ENCODE data around the gene USP40. TPM values are rescaled to one million over a fixed set of nuclear protein-coding genes. Genes with fewer than 3 reads are reported as not detected.

Gene USP40
- total and polyA plus RNA-seq, 2 of the 8 experiments (the other 6 are each of a cell fraction or from before 2014, with no cell fraction given) = 12.0 to 15.7 TPM

DNA sequence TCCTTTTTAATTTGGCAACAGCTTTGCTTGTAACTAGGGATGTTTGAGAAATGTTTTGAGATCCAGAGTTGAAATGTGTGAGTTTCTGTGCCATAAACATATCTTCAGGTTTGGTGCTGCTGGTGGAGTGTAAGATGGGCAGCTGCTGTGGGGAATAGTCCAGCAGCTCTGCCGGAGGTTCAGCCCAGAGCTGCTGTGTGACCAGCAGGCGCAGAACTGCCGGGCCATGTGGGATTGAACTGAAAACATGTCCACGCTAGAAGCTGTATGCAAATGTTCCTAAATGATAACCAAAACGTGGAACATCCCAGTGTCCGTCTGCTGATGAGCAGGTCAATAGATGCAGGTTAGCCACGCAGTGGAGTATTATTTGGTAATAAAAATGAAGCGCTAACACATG is 112.7 kb downstream of the USP40 start:
- H2AK5ac ChIP-seq (ENCODE audit: low read depth, low read length) = no peak overlapping the region
- no peak overlapping the region for H4K8ac ChIP-seq (ENCODE audit: extremely low read depth, insufficient read depth, low read length)
- no peak overlapping the region for H3K14ac ChIP-seq (ENCODE audit: insufficient read length)
- no peaks in the 10 kb centered on the region for H3K27me3 ChIP-seq (replicated peaks in 1 of 4; ENCODE audit: control insufficient read depth in 3 of 4, extremely low read depth in 1 of 4, insufficient read depth in 3 of 4, low read length in 3 of 4)
- 95% methylated on average over 8 of the region's 8 CpGs; no CpG with 5 or more reads in 1 of the 2 experiments for WGBS, 2 experiments (ENCODE audit: extremely low coverage in 1 of 2, insufficient coverage in 1 of 2, insufficient read length in 1 of 2, insufficient replicate concordance in 2 of 2, low coverage in 1 of 2, low lambda C conversion rate in 2 of 2, missing lambda C conversion rate in 1 of 2)
- no peak overlapping the region for H4K5ac ChIP-seq (ENCODE audit: insufficient read length, low read depth, low read length)
- H3K9ac ChIP-seq (replicated peaks in 1 of 4; ENCODE audit: extremely low read depth in 1 of 4, low read depth in 3 of 4, low read length in 3 of 4) = no peak overlapping the region
- H3K36me3 ChIP-seq (ENCODE audit: control insufficient read depth in 2 of 4, insufficient read depth in 4 of 4, low read length in 3 of 4) = peaks cover 0 to 6% (median 3%) of the 10 kb centered on the region in 4 experiments; a peak in 3 of 8 replicates
- no peaks in the 10 kb centered on the region for H4K20me1 ChIP-seq (replicated peaks in 1 of 2; ENCODE audit: control insufficient read depth in 1 of 2, insufficient read depth in 2 of 2, low read length in 2 of 2)
- no peaks in the 10 kb centered on the region for H3K9me3 ChIP-seq (ENCODE audit: insufficient read depth in 2 of 2, low read depth in 1 of 2, low read length in 1 of 2)
- H4K91ac ChIP-seq (replicated peaks; ENCODE audit: insufficient read length, low read length) = no peak overlapping the region
- no peak overlapping the region for H3K4ac ChIP-seq (replicated peaks; ENCODE audit: insufficient read length, low read depth, low read length)
- FAIRE-seq (no peak), DNase-seq (ENCODE audit: low read depth in 1 of 2, low spot score in 2 of 2) (no peak)
- H3K4me3 ChIP-seq (ENCODE audit: extremely low read depth in 1 of 4, insufficient read depth in 2 of 4, low read depth in 3 of 4, low read length in 4 of 4) = no peak overlapping the region
- no peak overlapping the region for H2BK15ac ChIP-seq (ENCODE audit: low read length)
- no peak overlapping the region for H2BK20ac ChIP-seq (ENCODE audit: low read length)
- no peak overlapping the region for H3K4me2 ChIP-seq (ENCODE audit: insufficient read depth in 1 of 2, low read depth in 2 of 2, low read length in 2 of 2)
- H3K18ac ChIP-seq (ENCODE audit: extremely low read depth, low read length) = no peak overlapping the region
- H2BK5ac ChIP-seq (ENCODE audit: low read depth, low read length) = no peak overlapping the region
- H2BK120ac ChIP-seq (replicated peaks; ENCODE audit: low read depth, low read length) = no peak overlapping the region
- no peak overlapping the region for H3K23ac ChIP-seq (ENCODE audit: insufficient read length)
- H3K56ac ChIP-seq (replicated peaks; ENCODE audit: insufficient read length, low read depth, low read length) = no peak overlapping the region
- no peaks in the 10 kb centered on the region for H3K79me1 ChIP-seq (ENCODE audit: low read depth, low read length)
- H2BK12ac ChIP-seq (ENCODE audit: low read depth, low read length) = no peak overlapping the region
- H3K79me2 ChIP-seq (ENCODE audit: control insufficient read depth in 1 of 2, insufficient read depth in 2 of 2, low read length in 2 of 2) = no peaks in the 10 kb centered on the region
- H3K27ac ChIP-seq (ENCODE audit: low read depth, low read length) = no peak overlapping the region
- H3K4me1 ChIP-seq (replicated peaks in 1 of 4; ENCODE audit: control insufficient read depth in 3 of 4, insufficient read depth in 4 of 4, low read length in 3 of 4) = no peaks in the 10 kb centered on the region
- no peak overlapping the region for H2AFZ ChIP-seq (ENCODE audit: low read length)
- ChIA-PET POLR2A (ENCODE audit: partially characterized antibody) (no interaction called here), CTCF (ENCODE audit: partially characterized antibody) (interaction anchor here (0.7 to 1.2 kb wide), 4 partner anchors 11 to 379 kb away, joined by 3 to 5 read pairs (median 4); no protein-coding TSS in a partner anchor)
- no peaks in the 10 kb centered on the region for H3K23me2 ChIP-seq (ENCODE audit: low read depth, low read length)
